Measurements from ENCODE around the gene NHERF1.

- TF ChIP-seq POLR2A (IDR thresholded peaks at IDR 0.05; ENCODE audit: low read length): no peak
- no peak for TF ChIP-seq GATA1 (IDR thresholded peaks at IDR 0.05; ENCODE audit: low read depth, low read length)
Measured at GRCh38 chr17:74729368-74729767, 19.1 kb upstream of the NHERF1 start.
